ENCODE measurements around the gene ARHGEF16. TPM values are rescaled to one million over a fixed set of nuclear protein-coding genes. Genes with fewer than 3 reads are reported as not detected.
A peak's percentile ranks its signal among the peaks of the same experiment; 100 is the strongest.

ARHGEF16 gene
- total and polyA plus RNA-seq, 2 donors from 2014 or later, result 15.5 to 39.3 TPM

GRCh38 chr1:3502641-3503524 lies 48.4 kb downstream of the ARHGEF16 start:
- DNase-seq (no peak), FAIRE-seq (no peak)
- Histone ChIP-seq H3K27ac (ENCODE audit: low read depth in 2 of 2, low read length in 2 of 2) (no peak overlapping the region), H3K9me3 (ENCODE audit: control insufficient read depth in 2 of 3, insufficient read depth in 1 of 3, low read length in 3 of 3) (no peaks in the 10 kb centered on the region), H3K27me3 (ENCODE audit: control insufficient read depth, insufficient read depth, low read length) (no peaks in the 10 kb centered on the region), H3K36me3 (ENCODE audit: control insufficient read depth in 2 of 3, insufficient read depth in 3 of 3, low read length in 3 of 3) (no peaks in the 10 kb centered on the region), H3K4me1 (ENCODE audit: control insufficient read depth in 2 of 3, insufficient read depth in 2 of 3, low read depth in 1 of 3, low read length in 3 of 3) (no peaks in the 10 kb centered on the region), H3K4me3 (ENCODE audit: low read length in 3 of 3) (no peak overlapping the region), H3K9ac (ENCODE audit: low read length in 3 of 3) (no peak overlapping the region)
- no peak for TF ChIP-seq CTCF (IDR thresholded peaks at IDR 0.05; ENCODE audit: borderline replicate concordance, extremely low read depth, insufficient read depth)
- intact Hi-C loops (cut with DNase I), result no loop called here

GRCh38 chr1:3503525-3503886 lies 49.0 kb downstream of the ARHGEF16 start:
- no peaks in the 10 kb centered on the region for H3K36me3 ChIP-seq (ENCODE audit: control insufficient read depth in 2 of 3, insufficient read depth in 3 of 3, low read length in 3 of 3)
- no peak overlapping the region for H3K4me3 ChIP-seq (ENCODE audit: low read length in 3 of 3)
- H3K27ac ChIP-seq (ENCODE audit: low read depth in 2 of 2, low read length in 2 of 2), result no peak overlapping the region
- H3K9me3 ChIP-seq (ENCODE audit: control insufficient read depth in 2 of 3, insufficient read depth in 1 of 3, low read length in 3 of 3), result no peaks in the 10 kb centered on the region
- H3K9ac ChIP-seq (ENCODE audit: low read length in 3 of 3), result no peak overlapping the region
- no peaks in the 10 kb centered on the region for H3K4me1 ChIP-seq (ENCODE audit: control insufficient read depth in 2 of 3, insufficient read depth in 2 of 3, low read depth in 1 of 3, low read length in 3 of 3)
- intact Hi-C loops (cut with DNase I), result no loop called here
- H3K27me3 ChIP-seq (ENCODE audit: control insufficient read depth, insufficient read depth, low read length), result no peaks in the 10 kb centered on the region
- DNase-seq (no peak), FAIRE-seq (no peak)
- TF ChIP-seq CTCF (IDR thresholded peaks at IDR 0.05; ENCODE audit: borderline replicate concordance, extremely low read depth, insufficient read depth), result no peak

- DNase-seq, result peak in 1 of 5 donors; percentile 88
- no peak for FAIRE-seq
- no peak overlapping the region for H3K27ac ChIP-seq (ENCODE audit: low read depth in 2 of 2, low read length in 2 of 2)
- H3K9me3 ChIP-seq (ENCODE audit: control insufficient read depth in 2 of 3, insufficient read depth in 1 of 3, low read length in 3 of 3), result no peaks in the 10 kb centered on the region
- H3K9ac ChIP-seq (ENCODE audit: low read length in 3 of 3), result no peak overlapping the region
- H3K36me3 ChIP-seq (ENCODE audit: control insufficient read depth in 2 of 3, insufficient read depth in 3 of 3, low read length in 3 of 3), result no peaks in the 10 kb centered on the region
- no peak overlapping the region for H3K4me3 ChIP-seq (ENCODE audit: low read length in 3 of 3)
- TF ChIP-seq CTCF (IDR thresholded peaks at IDR 0.05; ENCODE audit: borderline replicate concordance, extremely low read depth, insufficient read depth), result no peak
- H3K27me3 ChIP-seq (ENCODE audit: control insufficient read depth, insufficient read depth, low read length), result no peaks in the 10 kb centered on the region
- intact Hi-C loops (cut with DNase I), result no loop called here
- no peaks in the 10 kb centered on the region for H3K4me1 ChIP-seq (ENCODE audit: control insufficient read depth in 2 of 3, insufficient read depth in 2 of 3, low read depth in 1 of 3, low read length in 3 of 3)
Observed at GRCh38 chr1:3504151-3504821, 49.8 kb downstream of the ARHGEF16 start.
